CD14-positive monocyte (primary cell): ENCODE measurements around the gene TOGARAM1. TPM values are rescaled to one million over a fixed set of nuclear protein-coding genes. Genes with fewer than 3 reads are reported as not detected.

Experiments
- DNase-seq, 3 donors: peaks; one replicate each; pipeline ENCODE4 v3.0.0-alpha.2; 2011 to 2022
- H2AFZ ChIP-seq: 2 replicates; pipeline ENCODE4 v1.6.0; 2012; ENCODE audit warnings: mild to moderate bottlenecking, low read depth, low read length, inconsistent platforms; ENCODE audit not compliant: insufficient read depth, poor library complexity, severe bottlenecking
- H3K27ac ChIP-seq, 2 donors: 1 replicate in 1 of 2; 2 replicates in 1 of 2; pipeline ENCODE4 v1.5.1; 2012 to 2013; ENCODE audit warnings: low read length in 2 of 2, control low read depth in 1 of 2, inconsistent platforms in 1 of 2, low read depth in 1 of 2, mild to moderate bottlenecking in 1 of 2
- H3K27me3 ChIP-seq, 2 donors: one replicate each; pipeline versions ENCODE4 v1.6.0 to v1.6.1; 2011 to 2013; ENCODE audit warnings: low read length in 2 of 2; ENCODE audit not compliant: control insufficient read depth in 2 of 2, insufficient read depth in 2 of 2
- H3K36me3 ChIP-seq, 2 donors: replicated peaks in 1 of 2; 1 replicate in 1 of 2; 2 replicates in 1 of 2; pipeline versions ENCODE4 v1.5.1 to v1.6.1; 2012 to 2013; ENCODE audit warnings: low read length in 2 of 2, control low read depth in 1 of 2, inconsistent platforms in 1 of 2, mild to moderate bottlenecking in 1 of 2; ENCODE audit not compliant: insufficient read depth in 2 of 2, control insufficient read depth in 1 of 2
- H3K4me1 ChIP-seq, 2 donors: 1 replicate in 1 of 2; 2 replicates in 1 of 2; pipeline versions ENCODE4 v1.5.1 to v1.6.1; 2012 to 2013; ENCODE audit warnings: low read length in 2 of 2, control low read depth in 1 of 2, inconsistent platforms in 1 of 2, mild to moderate bottlenecking in 1 of 2, moderate library complexity in 1 of 2; ENCODE audit not compliant: insufficient read depth in 2 of 2, control insufficient read depth in 1 of 2
- H3K4me2 ChIP-seq: replicated peaks from 2 replicates; pipeline ENCODE3; 2012; ENCODE audit warnings: low read length, moderate library complexity, mild to moderate bottlenecking; ENCODE audit not compliant: poor library complexity, severe bottlenecking; ENCODE audit errors: extremely low read depth
- H3K4me3 ChIP-seq, 3 experiments: fragments of 200-600 bp in 1 of 3; sonication (generic) in 1 of 3; replicated peaks in 1 of 3; 1 replicate in 2 of 3; 2 replicates in 1 of 3; pipeline ENCODE4 v1.5.1; 2011 to 2013; ENCODE audit warnings: low read length in 3 of 3, mild to moderate bottlenecking in 3 of 3, control low read depth in 2 of 3, low read depth in 2 of 3, inconsistent platforms in 1 of 3, moderate library complexity in 1 of 3
- H3K79me2 ChIP-seq: 2 replicates; pipeline ENCODE4 v1.6.0; 2012; ENCODE audit warnings: mild to moderate bottlenecking, control low read depth, inconsistent platforms, low read length, moderate library complexity; ENCODE audit not compliant: insufficient read depth
- H3K9ac ChIP-seq: 2 replicates; pipeline ENCODE4 v1.6.0; 2017; ENCODE audit warnings: low read length, mild to moderate bottlenecking; ENCODE audit not compliant: insufficient read depth, poor library complexity, severe bottlenecking
- H3K9me3 ChIP-seq, 2 donors: replicated peaks in 1 of 2; 1 replicate in 1 of 2; 2 replicates in 1 of 2; pipeline versions ENCODE4 v1.5.1 to v1.6.1; 2012 to 2013; ENCODE audit warnings: low read length in 2 of 2, control low read depth in 1 of 2; ENCODE audit not compliant: control insufficient read depth in 1 of 2, insufficient read depth in 1 of 2
- H4K20me1 ChIP-seq: 2 replicates; pipeline ENCODE4 v1.6.0; 2012; ENCODE audit warnings: mild to moderate bottlenecking, low read length, control low read depth, moderate library complexity; ENCODE audit not compliant: insufficient read depth
- H3K27ac Mint-ChIP-seq, 7 donors: one replicate each; pipeline ENCODE4 v1.8.0; 2020; ENCODE audit warnings: mild to moderate bottlenecking in 7 of 7, mixed read lengths in 7 of 7, moderate library complexity in 6 of 7, inconsistent platforms in 2 of 7
- H3K27me3 Mint-ChIP-seq, 3 donors: one replicate each; pipeline ENCODE4 v1.8.0; 2021 to 2022; ENCODE audit warnings: low read depth in 3 of 3, mild to moderate bottlenecking in 3 of 3, mixed read lengths in 3 of 3, moderate library complexity in 3 of 3, inconsistent platforms in 1 of 3
- H3K36me3 Mint-ChIP-seq, 2 donors: one replicate each; pipeline ENCODE4 v1.8.0; 2020; ENCODE audit warnings: mixed read lengths in 2 of 2, inconsistent platforms in 1 of 2, mild to moderate bottlenecking in 1 of 2
- H3K4me1 Mint-ChIP-seq: one replicate; pipeline ENCODE4 v1.8.0; 2020; ENCODE audit warnings: mild to moderate bottlenecking, mixed read lengths
- H3K4me3 Mint-ChIP-seq, 2 donors: one replicate each; pipeline ENCODE4 v1.8.0; 2020; ENCODE audit warnings: mild to moderate bottlenecking in 2 of 2, mixed read lengths in 2 of 2, moderate library complexity in 1 of 2
- H3K9me3 Mint-ChIP-seq, 7 donors: one replicate each; pipeline ENCODE4 v1.8.0; 2020 to 2022; ENCODE audit warnings: mixed read lengths in 7 of 7, mild to moderate bottlenecking in 6 of 7, moderate library complexity in 6 of 7, inconsistent platforms in 2 of 7
- CTCF ChIP-seq: fragments of 200-600 bp; IDR thresholded peaks from one replicate; pipeline ENCODE4 v1.8.0; 2022; ENCODE audit warnings: antibody characterized with exemption, mild to moderate bottlenecking
- WGBS: methylation state at CpG from one replicate; pipeline ENCODE4 v1.1.5; 2013; ENCODE audit warnings: missing lambda C conversion rate; ENCODE audit not compliant: insufficient coverage; 5-methylcytosine and 5-hydroxymethylcytosine counted together
- intact Hi-C, 2 donors: fragments of 100-400 bp; cut with micrococcal nuclease; formaldehyde crosslinking; loops; one replicate each; pipeline versions ENCODE4 v1.15.0 to v1.15.1; 2023
- polyA plus RNA-seq, 3 donors: library from polyadenylated mRNA; depleted of rRNA in 1 of 3; unstranded in 2 of 3; stranded (reverse) in 1 of 3; fragments of 300-500 nt in 2 of 3; fragments of >200 nt in 1 of 3; fragmentation: Illumina TruSeq in 2 of 3; gene quantifications; 1 replicate in 2 of 3; 2 replicates in 1 of 3; pipeline ENCODE4 v1.2.3, GENCODE V29; 2012 to 2021

Gene TOGARAM1
- polyA plus RNA-seq, 3 donors: 2.6 to 3.8 (median 3.4) TPM

- Histone ChIP-seq H3K4me1 (peaks cover 20 to 27% of the 10 kb centered on the region in 2 donors), H3K79me2 (peaks cover 52% of the 10 kb centered on the region), H3K9me3 (no peaks in the 10 kb centered on the region), H3K9ac (peak within 1 kb of the TSS; percentile 82), H3K4me3 (peak within 1 kb of the TSS; percentile 78 to 94 (median 83)), H3K4me2 (peak within 1 kb of the TSS; percentile 93), H3K27me3 (no peaks in the 10 kb centered on the region), H3K27ac (peak within 1 kb of the TSS; percentile 68 to 82), H2AFZ (peak within 1 kb of the TSS; percentile 98), H3K36me3 (no peaks in the 10 kb centered on the region), H4K20me1 (peaks cover 27% of the 10 kb centered on the region)
- intact Hi-C loops: loop anchor here (5.0 to 10.0 kb wide), 6 partner anchors 48 to 189 kb away; partner anchors contain the start of genes KLHL28 (in 2 of the 2), TOGARAM1 (in 2 of the 2), FANCM (in 1 of the 2) and FKBP3 (in 1 of the 2)
- Mint-ChIP-seq H3K36me3 (peaks cover 5 to 8% of the 10 kb centered on the region in 2 donors), H3K9me3 (peaks cover 0 to 3% (median 1%) of the 10 kb centered on the region in 7 donors), H3K27ac (peak within 1 kb of the TSS; percentile 82 to 95 (median 92)), H3K4me1 (peaks cover 41% of the 10 kb centered on the region), H3K4me3 (peak within 1 kb of the TSS; percentile 87 to 94), H3K27me3 (peaks cover 2 to 7% (median 6%) of the 10 kb centered on the region in 3 donors)
- under 1% methylated on average over 28 of the region's 49 CpGs for WGBS
- DNase-seq: peak; percentile 92 to 93 (median 92)
- TF ChIP-seq CTCF: no peak
These were observed 122.2 kb downstream of the TOGARAM1 start, which contains the start of gene PRPF39 for GRCh38 chr14:45083976-45084722. PRPF39 (plus strand) TSS chr14:45084116; CDS start chr14:45095240, 11,124 bp downstream.

- peaks cover 34% of the 10 kb centered on the region for H4K20me1 ChIP-seq
- H3K9ac ChIP-seq: peak overlapping the region; percentile 82
- Mint-ChIP-seq H3K27ac (peak overlapping the region in 4 of 7 donors; percentile 24 to 95 (median 54)), H3K4me1 (peaks cover 41% of the 10 kb centered on the region), H3K36me3 (peaks cover 8 to 11% of the 10 kb centered on the region in 2 donors), H3K27me3 (peaks cover 2 to 7% (median 6%) of the 10 kb centered on the region in 3 donors), H3K9me3 (peaks cover 0 to 3% (median 0%) of the 10 kb centered on the region in 7 donors), H3K4me3 (peak overlapping the region; percentile 87 to 94)
- peak overlapping the region; percentile 98 for H2AFZ ChIP-seq
- peak overlapping the region in 1 of 2 donors; percentile 82 for H3K27ac ChIP-seq
- DNase-seq: no peak
- intact Hi-C loops: loop anchor here (5.0 to 10.0 kb wide), 6 partner anchors 47 to 190 kb away; partner anchors contain the start of genes KLHL28 (in 2 of the 2), TOGARAM1 (in 2 of the 2), FANCM (in 1 of the 2) and FKBP3 (in 1 of the 2)
- TF ChIP-seq CTCF: no peak
- H3K4me3 ChIP-seq: peak overlapping the region in 2 of 3 experiments; percentile 7 to 94
- no peaks in the 10 kb centered on the region for H3K27me3 ChIP-seq
- peak overlapping the region; percentile 93 for H3K4me2 ChIP-seq
- no peaks in the 10 kb centered on the region for H3K36me3 ChIP-seq
- peaks cover 20 to 27% of the 10 kb centered on the region in 2 donors for H3K4me1 ChIP-seq
- peaks cover 60% of the 10 kb centered on the region for H3K79me2 ChIP-seq
- 0% methylated on average over 1 of the region's 4 CpGs for WGBS
- no peaks in the 10 kb centered on the region for H3K9me3 ChIP-seq
These were observed 123.0 kb downstream of the TOGARAM1 start for GRCh38 chr14:45084946-45085346.
